Right lobe of liver (tissue), 6 donors: ENCODE results near the gene SLC26A8. TPM values are rescaled to one million over a fixed set of nuclear protein-coding genes. Genes with fewer than 3 reads are reported as not detected.
A peak's percentile ranks its signal among the peaks of the same experiment; 100 is the strongest.

Source experiments
- ATAC-seq, 4 donors: fragments of 200-7000 bp; cut with Tn5 transposase; one replicate each; pipeline ENCODE4 v1.9.1; 2020; ENCODE audit warnings: mild to moderate bottlenecking in 4 of 4, moderate library complexity in 4 of 4
- DNase-seq, 3 donors: peaks; one replicate each; pipeline ENCODE4 v3.0.0-alpha.2; 2020
- H3K27ac ChIP-seq, 3 donors: fragments of 200-600 bp; one replicate each; pipeline ENCODE4 v1.8.0; 2022
- H3K27me3 ChIP-seq, 2 donors: fragments of 200-600 bp; one replicate each; pipeline ENCODE4 v1.8.0; 2022
- H3K36me3 ChIP-seq, 4 donors: fragments of 200-600 bp; sonication (generic) in 1 of 4; one replicate each; pipeline versions ENCODE4 v1.5.1 to v1.8.0; 2017 to 2022; ENCODE audit warnings: control low read depth in 1 of 4
- H3K4me1 ChIP-seq, 4 donors: fragments of 200-600 bp; sonication (generic) in 1 of 4; one replicate each; pipeline versions ENCODE4 v1.5.1 to v1.8.0; 2017 to 2022; ENCODE audit warnings: control low read depth in 1 of 4
- H3K4me3 ChIP-seq, 3 donors: fragments of 200-600 bp; one replicate each; pipeline ENCODE4 v1.8.0; 2022
- H3K9me3 ChIP-seq, 4 donors: fragments of 200-600 bp; sonication (generic) in 1 of 4; one replicate each; pipeline versions ENCODE4 v1.5.1 to v1.8.0; 2017 to 2022; ENCODE audit warnings: control low read depth in 1 of 4
- CTCF ChIP-seq, 4 donors: fragments of 200-600 bp in 3 of 4; fragments of 450-650 bp in 1 of 4; IDR thresholded peaks; one replicate each; pipeline versions ENCODE4 v1.5.1 to v1.8.0; 2016 to 2022; ENCODE audit warnings: antibody characterized with exemption in 4 of 4, mild to moderate bottlenecking in 2 of 4
- POLR2A ChIP-seq: fragments of 450-650 bp; IDR thresholded peaks from one replicate; pipeline ENCODE4 v1.6.1; 2017; ENCODE audit warnings: antibody characterized with exemption, mild to moderate bottlenecking
- WGBS: methylation state at CpG from one replicate; pipeline ENCODE4 v1.1.6; 2018; ENCODE audit warnings: low coverage, low lambda C conversion rate; ENCODE audit not compliant: insufficient coverage; ENCODE audit errors: missing lambda C conversion rate; 5-methylcytosine and 5-hydroxymethylcytosine counted together
- intact Hi-C, 2 donors: fragments of 100-400 bp; cut with DNase I; formaldehyde crosslinking; loops; one replicate each; pipeline versions ENCODE4 v1.11.2 to v1.14.1; 2022
- total RNA-seq, 6 experiments: library from RNA; depleted of rRNA in 2 of 6; stranded (reverse); fragments of >200 nt in 2 of 6; fragmentation: NEBNext Ultra II Directional in 3 of 6; extraction: Animal tissue kit (Norgen Biotek cat#: 25700) in 3 of 6; gene quantifications; one replicate each; pipeline versions ENCODE4 v1.1.0 to v1.2.4, GENCODE V29; 2016 to 2023
- donor health status: DM: no; HTN: yes; CAD: no.
- donor health status: DM: no; HTN: no; CAD: no.
- donor health status: DM: no; HTN: no; CAD: no.
- donor health status: DM: no; HTN: yes; CAD: no.
- donor health status: DM: no; HTN: yes; CAD: no.

SLC26A8 gene
- total RNA-seq, 6 experiments from 2014 or later, result 0.06 to 0.33 (median 0.09) TPM

- Histone ChIP-seq H3K27ac (no peak overlapping the region), H3K4me1 (peaks cover 0 to 23% (median 2%) of the 10 kb centered on the region in 4 donors), H3K36me3 (no peaks in the 10 kb centered on the region), H3K9me3 (no peaks in the 10 kb centered on the region), H3K4me3 (no peak overlapping the region), H3K27me3 (no peaks in the 10 kb centered on the region)
- no peak for TF ChIP-seq POLR2A
- TF ChIP-seq CTCF (IDR thresholded peaks at IDR 0.05), result no peak
- ATAC-seq (no peak), DNase-seq (no peak)
- intact Hi-C loops, result no loop called here
- 66% methylated on average over 2 of the region's 2 CpGs for WGBS
These were observed 118.0 kb downstream of the SLC26A8 start for GRCh38 chr6:35906499-35906846.

GRCh38 chr6:35905841-35906498, 118.5 kb downstream of the SLC26A8 start:
- TF ChIP-seq CTCF (IDR thresholded peaks at IDR 0.05), result no peak
- TF ChIP-seq POLR2A, result no peak
- intact Hi-C loops, result no loop called here
- 87% methylated on average over 8 of the region's 8 CpGs for WGBS

GRCh38 chr6:35905141-35905785, 119.2 kb downstream of the SLC26A8 start:
- Histone ChIP-seq H3K27me3 (no peaks in the 10 kb centered on the region), H3K9me3 (no peaks in the 10 kb centered on the region), H3K4me1 (peaks cover 0 to 23% (median 2%) of the 10 kb centered on the region in 4 donors), H3K27ac (no peak overlapping the region), H3K4me3 (no peak overlapping the region), H3K36me3 (no peaks in the 10 kb centered on the region)
- TF ChIP-seq POLR2A (no peak), CTCF (IDR thresholded peaks at IDR 0.05) (no peak)
- no peak for DNase-seq
- intact Hi-C loops, result no loop called here
- 19% methylated on average over 2 of the region's 2 CpGs for WGBS
- ATAC-seq, result peak in 1 of 4 donors; percentile 9

More at GRCh38 chr6:35905841-35906498, 118.5 kb downstream of the SLC26A8 start:
- peaks cover 0 to 23% (median 2%) of the 10 kb centered on the region in 4 donors for H3K4me1 ChIP-seq
- H3K27me3 ChIP-seq, result no peaks in the 10 kb centered on the region
- H3K27ac ChIP-seq, result no peak overlapping the region
- no peak overlapping the region for H3K4me3 ChIP-seq
- ATAC-seq (no peak), DNase-seq (no peak)
- H3K36me3 ChIP-seq, result no peaks in the 10 kb centered on the region
- H3K9me3 ChIP-seq, result no peaks in the 10 kb centered on the region

GRCh38 chr6:35903679-35904078, 120.8 kb downstream of the SLC26A8 start:
- DNase-seq (peak in 2 of 3 donors; percentile 21 to 60), ATAC-seq (peak; percentile 59 to 85 (median 66))
- no peaks in the 10 kb centered on the region for H3K36me3 ChIP-seq
- H3K9me3 ChIP-seq, result no peaks in the 10 kb centered on the region
- no peak for TF ChIP-seq POLR2A
- TF ChIP-seq CTCF (IDR thresholded peaks at IDR 0.05), result no peak
- H3K4me1 ChIP-seq, result peaks cover 0 to 23% (median 2%) of the 10 kb centered on the region in 4 donors
- H3K4me3 ChIP-seq, result no peak overlapping the region
- WGBS, result 53% methylated on average over 4 of the region's 4 CpGs
- intact Hi-C loops, result no loop called here
- H3K27me3 ChIP-seq, result no peaks in the 10 kb centered on the region
- no peak overlapping the region for H3K27ac ChIP-seq
